Measurements from ENCODE around the gene PCDHB2.
"Not testable (repeated sequence)": the region's sequence is repeated elsewhere in the genome, so short reads cannot be mapped to it uniquely, and the experiment has no call there.

PCDHB2 gene

GRCh38 chr5:141137346-141137745 lies 42.9 kb downstream of the PCDHB2 start:
- not testable (repeated sequence) for DNase-seq
